GM21526 (cell line): Measurements from ENCODE around the gene ATP5IF1.

Experiments
- ATAC-seq: cut with Tn5 transposase; IDR thresholded peaks from one replicate; pipeline ENCODE4 v1.9.1; 2021; ENCODE audit warnings: moderate library complexity; ENCODE audit not compliant: unreplicated experiment, low FRiP score

ATP5IF1 gene

DNA sequence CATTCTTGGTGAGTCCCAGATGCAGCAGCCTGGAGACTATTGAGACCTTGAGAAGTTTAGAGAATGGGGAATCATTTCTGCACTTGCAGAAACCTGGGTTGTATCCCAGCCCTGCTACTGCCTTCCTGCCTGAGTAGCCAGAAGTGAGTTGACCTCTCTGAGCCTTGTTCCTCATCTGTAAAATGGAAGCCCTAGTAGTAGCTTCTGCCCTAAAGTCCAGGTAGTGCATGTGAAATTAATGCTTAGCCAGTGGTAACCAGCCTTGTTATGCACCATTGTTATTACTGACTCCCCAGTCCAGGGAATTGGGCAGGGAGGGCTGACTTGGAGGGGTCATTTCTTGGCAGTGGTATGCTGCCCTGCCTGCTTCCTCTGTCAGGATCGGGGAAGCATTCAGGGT lies 29.0 kb downstream of the ATP5IF1 start:
- ATAC-seq, result no peak

DNA sequence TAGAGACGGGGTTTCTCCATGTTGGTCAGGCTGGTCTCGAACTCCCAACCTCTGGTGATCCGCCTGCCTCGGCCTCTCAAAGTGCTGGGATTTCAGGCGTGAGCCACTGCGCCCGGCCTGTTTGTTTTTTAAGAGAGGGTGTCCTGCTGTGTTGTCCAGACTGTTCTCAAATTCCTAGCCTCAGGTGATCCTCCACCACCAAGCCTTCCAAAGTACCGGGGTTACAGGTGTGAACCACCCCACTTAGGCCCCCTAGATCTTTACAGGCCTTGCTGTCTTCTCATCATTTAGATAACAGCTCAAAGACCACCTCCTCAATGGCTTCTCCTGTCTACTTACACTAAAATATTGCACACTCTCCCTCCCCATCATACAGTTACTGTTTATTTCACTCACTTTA lies 29.7 kb downstream of the ATP5IF1 start:
- no peak for ATAC-seq

DNA sequence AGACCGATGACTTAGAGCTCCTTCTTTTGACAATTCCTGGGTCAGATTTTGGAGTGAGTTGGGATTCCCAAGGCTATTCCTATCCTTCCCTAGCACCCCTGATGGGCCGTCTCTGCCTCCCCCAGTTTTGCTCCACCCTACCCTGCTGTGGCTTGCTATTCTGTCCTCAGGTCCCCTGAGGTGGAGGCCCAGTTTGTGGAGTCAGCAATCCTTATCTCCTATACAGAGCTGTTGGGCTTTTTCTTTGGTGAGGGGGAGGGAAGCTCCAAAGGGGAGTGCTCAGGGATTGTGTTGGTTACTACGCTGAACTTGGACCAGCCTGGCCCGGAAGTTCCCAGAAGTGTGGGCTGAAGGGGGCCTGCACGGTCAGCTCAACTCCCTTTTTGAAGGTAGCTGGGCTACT lies 31.0 kb downstream of the ATP5IF1 start:
- no peak for ATAC-seq

DNA sequence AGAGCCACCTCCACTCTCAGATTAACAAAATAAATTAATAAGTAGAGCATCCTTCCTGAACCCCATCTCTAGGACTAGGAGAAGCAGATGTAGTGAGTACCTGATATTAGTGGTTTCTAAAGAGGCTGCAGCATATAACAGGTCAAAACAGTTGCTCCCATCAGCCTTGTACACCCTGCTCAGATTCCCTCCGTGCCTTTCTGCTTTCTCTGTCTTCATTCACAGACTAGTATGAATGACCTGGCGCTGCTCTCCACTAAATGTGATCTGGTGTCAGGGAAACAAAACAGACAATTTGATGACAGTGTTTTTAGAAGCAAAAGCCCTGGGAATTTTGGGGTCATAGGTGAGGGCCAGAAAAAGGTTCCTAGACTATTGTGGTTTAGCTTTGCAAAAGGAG lies 31.7 kb downstream of the ATP5IF1 start:
- no peak for ATAC-seq

DNA sequence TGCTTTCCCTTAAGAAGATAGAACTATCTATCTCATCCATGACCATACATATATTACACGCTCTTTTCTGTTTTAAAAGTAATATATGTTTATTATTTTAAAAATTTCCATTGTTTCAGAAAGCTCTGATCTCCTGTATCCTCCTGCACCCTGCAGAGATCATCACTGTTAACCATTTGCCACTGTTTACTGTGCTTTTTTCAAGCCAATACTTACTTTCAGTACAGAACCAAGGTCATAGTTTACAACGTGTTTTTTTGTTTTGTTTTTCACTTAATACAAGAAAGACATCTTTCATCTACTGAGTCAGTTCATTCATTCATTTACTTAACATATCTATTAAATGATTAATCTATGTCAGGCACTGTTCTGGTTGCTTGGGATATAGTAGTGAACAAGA lies 33.6 kb downstream of the ATP5IF1 start:
- no peak for ATAC-seq

DNA sequence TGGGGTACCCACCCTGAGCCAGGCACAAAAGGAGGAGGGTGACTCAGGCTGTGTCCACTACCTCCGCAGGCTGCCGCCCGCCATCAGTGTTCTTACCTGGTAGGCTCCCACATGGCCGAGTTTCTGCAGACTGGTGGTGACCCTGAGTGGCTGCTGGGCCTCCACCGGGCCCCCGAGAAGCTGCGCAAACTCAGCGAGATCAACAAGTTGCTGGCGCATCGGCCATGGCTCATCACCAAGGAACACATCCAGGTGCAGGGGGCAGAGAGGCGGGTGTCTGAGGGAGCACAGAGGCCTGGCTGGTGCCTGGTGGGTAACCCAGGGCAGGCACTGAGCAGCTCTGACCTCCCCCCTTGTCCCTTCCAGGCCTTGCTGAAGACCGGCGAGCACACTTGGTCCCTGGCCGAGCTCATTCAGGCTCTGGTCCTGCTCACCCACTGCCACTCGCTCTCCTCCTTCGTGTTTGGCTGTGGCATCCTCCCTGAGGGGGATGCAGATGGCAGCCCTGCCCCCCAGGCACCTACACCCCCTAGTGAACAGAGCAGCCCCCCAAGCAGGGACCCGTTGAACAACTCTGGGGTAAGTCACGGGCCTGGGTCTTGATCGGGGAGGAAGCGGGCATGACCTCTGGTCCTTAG lies 36.4 kb downstream of the ATP5IF1 start:
- ATAC-seq, result no peak

DNA sequence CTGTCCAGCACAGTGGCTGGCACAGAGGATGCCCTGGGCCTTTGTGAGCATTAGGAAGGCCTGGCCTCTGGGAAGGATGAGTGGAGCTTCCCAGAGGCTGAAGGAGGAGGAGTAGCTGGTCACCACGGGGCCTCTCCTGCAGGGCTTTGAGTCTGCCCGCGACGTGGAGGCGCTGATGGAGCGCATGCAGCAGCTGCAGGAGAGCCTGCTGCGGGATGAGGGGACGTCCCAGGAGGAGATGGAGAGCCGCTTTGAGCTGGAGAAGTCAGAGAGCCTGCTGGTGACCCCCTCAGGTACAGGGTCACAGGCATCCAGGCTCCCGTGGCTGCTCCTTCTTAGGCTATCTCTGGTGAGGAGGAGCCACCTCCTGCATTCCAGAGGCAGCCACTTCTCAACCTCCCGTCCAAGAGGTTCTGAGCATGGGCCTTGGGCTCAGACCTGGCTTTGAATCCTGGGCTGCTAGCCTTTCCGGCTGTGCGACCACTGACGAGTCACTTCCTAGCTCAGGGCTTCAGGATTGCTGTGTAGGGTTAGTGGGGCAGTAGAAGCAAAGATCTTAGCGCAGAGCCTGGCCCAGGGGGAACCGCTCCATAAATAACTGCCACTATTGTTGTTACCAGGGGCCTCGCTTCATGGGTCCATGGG lies 37.4 kb downstream of the ATP5IF1 start:
- ATAC-seq, result no peak

DNA sequence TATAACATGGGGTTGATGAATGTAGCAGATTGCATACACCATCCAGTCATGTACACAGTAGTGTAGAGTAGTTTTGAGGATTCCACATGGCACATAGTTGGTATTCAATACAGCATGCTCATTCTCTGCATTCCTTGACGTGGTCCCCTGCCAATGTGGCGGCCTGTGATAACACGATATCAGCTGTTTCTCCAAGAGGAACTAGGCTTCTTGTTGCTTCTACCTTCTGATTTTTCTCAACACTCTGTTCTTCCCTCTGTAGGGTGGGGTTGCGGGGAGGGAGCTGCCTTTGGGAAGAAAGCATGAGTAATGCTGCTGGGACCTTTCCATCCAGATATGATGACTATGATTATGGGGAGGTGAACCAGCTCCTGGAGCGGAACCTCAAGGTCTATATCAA lies 42.8 kb downstream of the ATP5IF1 start:
- no peak for ATAC-seq

DNA sequence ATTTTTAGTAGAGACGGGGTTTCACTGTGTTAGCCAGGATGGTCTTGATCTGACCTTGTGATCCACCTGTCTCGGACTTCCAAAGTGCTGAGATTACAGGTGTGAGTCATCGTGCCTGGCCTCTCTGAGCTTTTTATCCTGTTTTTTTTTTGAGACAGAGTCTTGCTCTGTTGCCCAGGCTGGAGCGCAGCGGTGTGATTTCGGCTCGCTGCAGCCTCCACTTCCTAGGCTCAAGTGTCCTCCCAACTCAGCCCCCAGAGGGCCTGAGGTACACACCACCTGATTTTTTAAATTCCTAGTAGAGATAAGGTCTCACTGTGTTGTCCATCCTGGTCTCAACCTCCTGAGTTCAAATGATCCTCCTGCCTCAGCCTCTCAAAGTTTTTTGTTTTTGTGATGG lies 43.8 kb downstream of the ATP5IF1 start:
- no peak for ATAC-seq

DNA sequence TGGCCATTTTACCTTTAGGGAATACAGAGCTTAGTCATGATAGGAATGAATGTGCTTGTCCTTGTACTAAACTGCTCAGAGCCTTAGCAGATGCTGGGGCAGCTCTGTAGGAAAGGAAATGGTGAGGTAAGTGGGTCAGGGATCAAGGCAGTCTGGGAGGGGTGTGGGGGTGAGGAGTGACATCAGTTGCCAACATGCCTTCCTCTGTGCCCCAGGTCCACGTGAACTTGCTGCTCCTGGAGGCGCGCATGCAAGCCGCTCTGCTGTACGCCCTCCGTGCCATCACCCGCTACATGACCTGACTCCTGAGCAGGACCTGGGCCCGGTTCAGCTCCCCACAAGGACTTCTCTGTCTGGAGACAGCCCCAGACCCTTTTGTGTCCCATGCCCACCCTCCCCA lies 44.6 kb downstream of the ATP5IF1 start:
- ATAC-seq, result no peak

DNA sequence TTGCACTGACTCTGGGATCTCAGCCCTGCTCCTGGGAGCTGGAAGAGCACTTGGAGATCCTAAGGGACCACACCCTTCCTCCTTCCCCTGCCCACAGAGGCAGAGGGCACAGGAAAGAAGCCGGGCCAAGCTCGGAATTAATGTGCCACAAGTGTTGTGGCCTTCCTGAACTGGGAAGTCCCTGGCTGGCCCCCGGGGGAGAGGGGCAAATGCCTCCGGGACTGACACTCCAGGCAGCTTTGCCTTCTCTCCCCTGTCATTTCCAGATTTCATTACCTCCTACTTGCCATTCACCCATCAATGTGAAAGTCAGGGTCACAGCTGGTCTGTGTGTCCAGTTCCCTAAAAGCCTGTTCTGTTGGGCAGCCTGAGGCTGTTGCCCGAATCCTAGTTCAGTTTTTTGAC lies 45.1 kb downstream of the ATP5IF1 start:
- ATAC-seq, result no peak

DNA sequence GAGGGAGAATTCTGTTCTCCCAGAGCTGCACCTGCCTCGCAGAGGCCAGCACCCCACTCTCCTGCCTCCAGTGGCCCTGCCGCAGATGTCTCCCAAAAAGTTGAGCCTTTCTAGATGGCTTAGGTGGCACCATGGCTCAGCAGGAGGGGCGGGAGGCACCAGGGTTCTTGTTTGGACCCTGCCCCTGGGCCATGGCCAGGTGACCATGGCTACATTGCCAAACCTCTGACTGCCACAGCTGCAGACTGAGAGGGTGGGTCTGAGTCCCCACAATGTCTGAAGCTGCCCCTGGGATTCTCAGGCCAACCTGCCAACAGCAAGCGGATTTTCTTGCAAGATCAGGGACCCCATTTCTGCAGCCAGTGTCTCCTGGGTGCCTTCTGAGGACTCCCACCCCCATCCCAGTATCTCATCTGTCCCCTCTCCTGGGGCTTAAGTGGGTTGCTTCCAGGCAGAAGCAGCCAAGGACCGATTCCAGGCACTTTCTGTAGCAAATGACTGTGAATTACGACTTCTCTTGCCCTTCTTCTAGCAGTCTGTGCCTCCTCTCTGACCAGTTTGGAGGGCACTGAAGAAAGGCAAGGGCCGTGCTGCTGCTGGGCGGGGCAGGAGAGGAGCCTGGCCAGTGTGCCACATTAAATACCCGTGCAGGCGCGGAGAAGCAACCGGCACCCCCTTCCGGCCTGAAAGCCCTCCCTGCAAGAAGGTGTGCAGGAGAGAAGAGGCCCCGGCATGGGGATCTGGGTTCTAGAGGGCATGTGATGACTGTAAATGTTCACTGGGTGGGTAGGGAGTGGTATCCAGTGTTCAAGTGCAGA lies 45.9 kb downstream of the ATP5IF1 start:
- no peak for ATAC-seq

DNA sequence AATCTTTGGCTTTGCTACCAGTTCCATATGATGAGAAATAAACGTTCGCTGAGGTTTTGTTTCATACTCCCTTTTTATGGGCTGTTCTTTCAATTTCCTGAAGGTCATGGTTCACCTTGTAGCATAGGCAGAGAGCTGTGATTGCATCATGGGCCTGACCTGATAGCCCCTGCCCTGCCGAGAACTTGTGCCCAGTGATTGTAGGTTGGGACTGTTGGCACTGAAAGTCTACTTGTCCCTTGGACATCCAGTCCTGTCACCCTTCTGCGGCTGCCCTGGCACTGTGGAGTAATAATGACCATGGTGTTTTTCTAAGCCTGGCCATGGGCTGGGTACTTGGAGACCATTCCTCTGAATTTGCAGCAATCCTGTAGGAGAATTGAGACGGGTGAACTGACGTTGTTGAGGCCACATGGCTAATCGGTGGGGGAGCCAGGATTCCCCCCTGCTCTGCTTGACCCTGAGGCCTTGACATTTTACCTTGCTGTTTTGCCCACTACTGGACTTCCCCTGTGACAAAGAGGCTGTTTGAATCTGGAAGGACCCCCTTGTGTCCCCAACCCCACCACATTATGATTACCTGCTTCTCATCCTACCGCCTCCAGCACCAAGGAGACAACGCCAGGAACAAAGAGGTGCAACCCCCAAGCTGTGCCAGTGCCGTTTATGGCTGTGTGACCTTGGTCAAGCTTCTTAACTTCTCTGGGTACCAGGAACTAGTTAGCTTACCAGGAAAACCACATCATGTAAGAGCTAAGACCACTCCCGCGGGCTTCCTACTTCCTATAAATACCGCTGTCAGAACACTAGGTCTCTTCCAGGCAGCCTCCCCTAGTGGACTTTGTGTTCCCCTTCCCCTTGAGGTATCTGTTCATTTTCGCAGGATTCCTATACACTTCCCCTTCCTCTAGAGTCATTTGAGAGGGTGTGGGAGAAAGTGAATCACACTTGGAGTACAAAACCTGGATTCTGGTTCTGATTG lies 46.8 kb downstream of the ATP5IF1 start:
- no peak for ATAC-seq

DNA sequence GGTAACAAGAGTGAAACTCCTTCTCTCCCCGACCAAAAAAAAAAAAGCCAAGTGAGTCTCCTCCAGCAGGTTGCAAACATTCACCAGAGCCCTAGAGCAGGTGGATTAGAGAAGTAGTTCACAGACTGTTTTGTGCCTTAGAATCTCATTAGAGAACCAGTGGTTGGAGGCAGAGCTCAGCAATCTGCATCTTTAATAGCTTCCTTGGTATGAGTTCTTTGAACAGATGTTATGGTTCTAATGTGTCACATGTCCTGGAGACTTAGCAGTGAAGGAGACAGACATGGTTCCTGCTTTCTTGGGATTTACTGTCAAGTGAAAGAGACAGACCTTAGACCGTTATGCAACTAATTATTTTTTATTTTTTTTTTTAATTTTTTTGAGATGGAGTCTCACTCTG lies 50.2 kb downstream of the ATP5IF1 start:
- ATAC-seq, result no peak
